GM23338 (cell line): ENCODE data around the gene ADAMTS17. TPM values are rescaled to one million over a fixed set of nuclear protein-coding genes. Genes with fewer than 3 reads are reported as not detected.

ENCODE experiments used
- ATAC-seq: fragments of 200-7000 bp; cut with Tn5 transposase; 3 replicates; pipeline ENCODE4 v1.9.1; 2020
- DNase-seq: peaks from one replicate; pipeline ENCODE4 v3.0.0-alpha.2; 2015; ENCODE audit warnings: low spot score
- H2AFZ ChIP-seq: fragments of 200-600 bp; sonication (generic); 2 replicates; pipeline ENCODE4 v1.8.0; 2016; ENCODE audit warnings: antibody characterized with exemption, mild to moderate bottlenecking, moderate library complexity
- H3F3A ChIP-seq: fragments of 200-600 bp; sonication (generic); replicated peaks from 2 replicates; pipeline ENCODE4 v1.8.0; 2017; ENCODE audit warnings: antibody characterized with exemption, mixed run types, low read depth
- H3K27ac ChIP-seq: fragments of 200-600 bp; sonication (generic); 2 replicates; pipeline ENCODE4 v1.6.1; 2016; ENCODE audit warnings: low read depth
- H3K27me3 ChIP-seq: fragments of 200-600 bp; sonication (generic); 2 replicates; pipeline ENCODE4 v1.8.0; 2016; ENCODE audit warnings: mild to moderate bottlenecking, mixed run types, moderate library complexity; ENCODE audit not compliant: insufficient read depth
- H3K36me3 ChIP-seq: fragments of 200-600 bp; sonication (generic); 2 replicates; pipeline ENCODE4 v1.8.0; 2016; ENCODE audit warnings: mild to moderate bottlenecking; ENCODE audit not compliant: insufficient read depth
- H3K4me1 ChIP-seq: fragments of 200-600 bp; sonication (generic); 2 replicates; pipeline ENCODE4 v1.8.0; 2016; ENCODE audit warnings: mild to moderate bottlenecking, moderate library complexity; ENCODE audit not compliant: insufficient read depth
- H3K4me2 ChIP-seq: fragments of 200-600 bp; sonication (generic); 2 replicates; pipeline ENCODE4 v1.7.1; 2017; ENCODE audit warnings: mixed run types
- H3K4me3 ChIP-seq: fragments of 200-600 bp; sonication (generic); 2 replicates; pipeline ENCODE4 v1.6.1; 2016; ENCODE audit warnings: mixed run types
- H3K79me2 ChIP-seq: fragments of 200-600 bp; sonication (generic); replicated peaks from 2 replicates; pipeline ENCODE4 v1.8.0; 2017; ENCODE audit warnings: mild to moderate bottlenecking; ENCODE audit not compliant: insufficient read depth
- H3K9me2 ChIP-seq: fragments of 200-600 bp; sonication (generic); 2 replicates; pipeline ENCODE4 v1.8.0; 2017; ENCODE audit not compliant: insufficient read depth
- H4K20me1 ChIP-seq: fragments of 200-600 bp; sonication (generic); replicated peaks from 2 replicates; pipeline ENCODE4 v1.8.0; 2017; ENCODE audit warnings: mild to moderate bottlenecking; ENCODE audit not compliant: insufficient read depth
- H3K27ac Mint-ChIP-seq: 2 replicates; pipeline ENCODE4 v1.8.0; 2020; ENCODE audit warnings: inconsistent platforms, mild to moderate bottlenecking, moderate library complexity, mixed read lengths
- H3K27me3 Mint-ChIP-seq: 3 replicates; pipeline ENCODE4 v1.8.0; 2022; ENCODE audit warnings: low read depth, mild to moderate bottlenecking, moderate library complexity, mixed read lengths, inconsistent platforms; ENCODE audit not compliant: insufficient read depth, poor library complexity
- H3K36me3 Mint-ChIP-seq: 3 replicates; pipeline ENCODE4 v1.8.0; 2021; ENCODE audit warnings: low read depth, mild to moderate bottlenecking, inconsistent platforms, moderate library complexity, mixed read lengths
- H3K4me1 Mint-ChIP-seq: 3 replicates; pipeline ENCODE4 v1.8.0; 2020; ENCODE audit warnings: mild to moderate bottlenecking, inconsistent platforms, mixed read lengths
- H3K4me3 Mint-ChIP-seq: 3 replicates; pipeline ENCODE4 v1.8.0; 2021; ENCODE audit warnings: moderate library complexity, mild to moderate bottlenecking, inconsistent platforms, mixed read lengths
- H3K9me3 Mint-ChIP-seq: 3 replicates; pipeline ENCODE4 v1.8.0; 2020; ENCODE audit warnings: moderate library complexity, mild to moderate bottlenecking, inconsistent platforms, mixed read lengths
- CREB1 ChIP-seq: fragments of 250-450 bp; sonication (Bioruptor Pico); IDR thresholded peaks from 2 replicates; pipeline ENCODE4 v1.5.0; 2020; ENCODE audit warnings: low read depth, mild to moderate bottlenecking, moderate library complexity
- ETS1 ChIP-seq: IDR thresholded peaks from 2 replicates; pipeline ENCODE4 v1.6.1; 2016; ENCODE audit warnings: antibody characterized with exemption
- EZH2 ChIP-seq: fragments of 200-600 bp; sonication (generic); IDR thresholded peaks from one replicate; pipeline ENCODE4 v1.8.0; 2017; ENCODE audit warnings: antibody characterized with exemption, mild to moderate bottlenecking, low read depth; ENCODE audit not compliant: unreplicated experiment
- JUNB ChIP-seq: IDR thresholded peaks from one replicate; pipeline ENCODE4 v1.6.1; 2016; ENCODE audit warnings: antibody characterized with exemption; ENCODE audit not compliant: unreplicated experiment
- POLR2AphosphoS5 ChIP-seq: IDR thresholded peaks from 2 replicates; pipeline ENCODE4 v1.6.1; 2016; ENCODE audit warnings: antibody characterized with exemption, low read depth
- REST ChIP-seq: IDR thresholded peaks from one replicate; pipeline ENCODE4 v1.6.1; 2018; ENCODE audit warnings: antibody characterized with exemption; ENCODE audit not compliant: unreplicated experiment
- ZNF331 ChIP-seq: fragments of 250-450 bp; sonication (Bioruptor Pico); IDR thresholded peaks from 2 replicates; pipeline ENCODE4 v1.5.0; 2020; ENCODE audit warnings: low read depth, mild to moderate bottlenecking, moderate library complexity
- polyA plus RNA-seq: library from polyadenylated mRNA; unstranded; fragments of >200 nt; fragmentation: Nextera tagmentation; extraction: Ambion mirVana; gene quantifications from 2 replicates; pipeline ENCODE4 v1.2.1, GENCODE V29; 2016
- total RNA-seq: library from RNA; depleted of rRNA; stranded (reverse); fragments of >200 nt; shearing (Covaris generic); gene quantifications from 2 replicates; pipeline ENCODE4 v1.2.3, GENCODE V29; 2014

Gene ADAMTS17
- total and polyA plus RNA-seq, 2 experiments from 2014 or later = 0.60 to 3.8 TPM

GRCh38 chr15:99954361-99955180 is 387.2 kb downstream of the ADAMTS17 start (continued):
- no peak for TF ChIP-seq REST
- TF ChIP-seq JUNB = no peak
- no peak for TF ChIP-seq ETS1
- no peak for TF ChIP-seq ZNF331

GRCh38 chr15:99953886-99954285 is 387.9 kb downstream of the ADAMTS17 start:
- H3K4me3 Mint-ChIP-seq = no peak overlapping the region
- Histone ChIP-seq H3K27me3 (no peaks in the 10 kb centered on the region), H3K79me2 (no peaks in the 10 kb centered on the region), H3K9me2 (peaks cover 12% of the 10 kb centered on the region; the same call in 1 of the 2 replicates), H2AFZ (no peak overlapping the region), H3K4me1 (no peaks in the 10 kb centered on the region), H3K27ac (no peak overlapping the region), H3K4me2 (no peak overlapping the region), H3K4me3 (no peak overlapping the region), H3K36me3 (no peaks in the 10 kb centered on the region), H3F3A (no peaks in the 10 kb centered on the region), H4K20me1 (no peaks in the 10 kb centered on the region)
- peaks cover 5% of the 10 kb centered on the region for H3K27me3 Mint-ChIP-seq
- H3K36me3 Mint-ChIP-seq = no peaks in the 10 kb centered on the region; the same call in 2 of the 3 replicates
- DNase-seq = no peak
- 0 out of 2 replicates have a peak overlapping the region, but pooled peaks have one; percentile 10 for H3K27ac Mint-ChIP-seq
- TF ChIP-seq EZH2 (no peak), POLR2AphosphoS5 (no peak), CREB1 (CRISPR knock-in tag) (no peak)
- ATAC-seq = no peak
- peaks cover 2% of the 10 kb centered on the region; the same call in 1 of the 3 replicates for H3K4me1 Mint-ChIP-seq
- H3K9me3 Mint-ChIP-seq = no peaks in the 10 kb centered on the region; the same call in 2 of the 3 replicates

- no peaks in the 10 kb centered on the region for H4K20me1 ChIP-seq
- no peak overlapping the region for H3K4me2 ChIP-seq
- no peak overlapping the region for H3K4me3 ChIP-seq
- no peaks in the 10 kb centered on the region for H3K79me2 ChIP-seq
- H3K9me2 ChIP-seq = peaks cover 12% of the 10 kb centered on the region; the same call in 1 of the 2 replicates
- Mint-ChIP-seq H3K36me3 (no peaks in the 10 kb centered on the region; the same call in 2 of the 3 replicates), H3K27ac (no peak overlapping the region), H3K4me3 (no peak overlapping the region), H3K4me1 (peaks cover 2% of the 10 kb centered on the region; the same call in 1 of the 3 replicates), H3K27me3 (peaks cover 5% of the 10 kb centered on the region), H3K9me3 (peaks cover 8% of the 10 kb centered on the region)
- no peak overlapping the region for H2AFZ ChIP-seq
- no peak overlapping the region for H3K27ac ChIP-seq
- DNase-seq (no peak), ATAC-seq (no peak)
- no peaks in the 10 kb centered on the region for H3F3A ChIP-seq
- H3K27me3 ChIP-seq = no peaks in the 10 kb centered on the region
- no peaks in the 10 kb centered on the region for H3K36me3 ChIP-seq
- H3K4me1 ChIP-seq = no peaks in the 10 kb centered on the region
- no peak for TF ChIP-seq CREB1 (CRISPR knock-in tag)
- no peak for TF ChIP-seq REST
- TF ChIP-seq JUNB = no peak
Observed at GRCh38 chr15:99951511-99951910, 390.3 kb downstream of the ADAMTS17 start.
